Sigmoid colon (tissue), 7 donors: ENCODE measurements around the gene SPATA6. TPM values are rescaled to one million over a fixed set of nuclear protein-coding genes. Genes with fewer than 3 reads are reported as not detected.
A peak's percentile ranks its signal among the peaks of the same experiment; 100 is the strongest.
"Not testable (repeated sequence)": the region's sequence is repeated elsewhere in the genome, so short reads cannot be mapped to it uniquely, and the experiment has no call there.

Experiments
- DNase-seq: peaks from one replicate; pipeline ENCODE4 v3.0.0-alpha.2; 2019
- H3K27ac ChIP-seq, 4 donors: fragments of 200-600 bp; sonication (generic); one replicate each; pipeline ENCODE4 v1.5.1; 2016 to 2019; ENCODE audit warnings: mild to moderate bottlenecking in 1 of 4
- H3K27me3 ChIP-seq, 3 donors: fragments of 200-600 bp; sonication (generic); one replicate each; pipeline ENCODE4 v1.5.1; 2019; ENCODE audit warnings: mild to moderate bottlenecking in 1 of 3
- H3K36me3 ChIP-seq, 4 donors: fragments of 200-600 bp; sonication (generic); one replicate each; pipeline ENCODE4 v1.5.1; 2016 to 2019
- H3K4me1 ChIP-seq, 4 donors: fragments of 200-600 bp; sonication (generic); one replicate each; pipeline ENCODE4 v1.5.1; 2017 to 2019
- H3K4me3 ChIP-seq, 4 donors: fragments of 200-600 bp; sonication (generic); one replicate each; pipeline ENCODE4 v1.5.1; 2017 to 2019; ENCODE audit warnings: mild to moderate bottlenecking in 2 of 4, moderate library complexity in 1 of 4
- H3K9me3 ChIP-seq, 4 donors: fragments of 200-600 bp in 3 of 4; sonication (generic) in 3 of 4; one replicate each; pipeline versions ENCODE4 v1.5.1 to v1.6.1; 2013 to 2019
- EP300 ChIP-seq, 4 donors: sonication (generic); formaldehyde crosslinking; IDR thresholded peaks; one replicate each; pipeline ENCODE4 v1.6.1; 2017; ENCODE audit warnings: antibody characterized with exemption in 4 of 4
- POLR2A ChIP-seq, 2 donors: fragments of 450-650 bp; IDR thresholded peaks; one replicate each; pipeline ENCODE4 v1.6.1; 2016; ENCODE audit warnings: antibody characterized with exemption in 2 of 2, mild to moderate bottlenecking in 2 of 2, moderate library complexity in 2 of 2
- POLR2AphosphoS5 ChIP-seq, 4 donors: sonication (generic); formaldehyde crosslinking; IDR thresholded peaks; one replicate each; pipeline ENCODE4 v1.6.1; 2017; ENCODE audit warnings: antibody characterized with exemption in 4 of 4
- WGBS, 2 donors: extraction: QIAGEN DNeasy Blood & Tissue Kit; methylation state at CpG; one replicate each; pipeline ENCODE4 v1.1.7; 2013; 5-methylcytosine and 5-hydroxymethylcytosine counted together
- intact Hi-C: fragments of 100-400 bp; cut with DNase I; formaldehyde crosslinking; loops from one replicate; pipeline ENCODE4 v1.15.1; 2023
- polyA plus RNA-seq, 3 donors: library from polyadenylated mRNA; stranded (reverse); fragments of 200-250 nt; gene quantifications; one replicate each; pipeline ENCODE4 v1.2.3, GENCODE V29; 2013
- total RNA-seq, 4 donors: library from RNA; depleted of rRNA; stranded (reverse); fragments of >200 nt; gene quantifications; one replicate each; pipeline ENCODE4 v1.1.0, GENCODE V29; 2016
- TF ChIP-seq, protein P1 (sequence below), 4 experiments: fragments of 450-650 bp in 3 of 4; fragments of 200-600 bp in 1 of 4; IDR thresholded peaks; one replicate each; pipeline ENCODE4 v1.5.1; 2016 to 2019; ENCODE audit warnings: antibody characterized with exemption in 4 of 4, mild to moderate bottlenecking in 3 of 4, moderate library complexity in 2 of 4
- donor health status: healthy with polysubstance abuse.
- donor health status: Bipolar disorder and iron deficiency.
- donor health status: healthy.

SPATA6 gene
- total and polyA plus RNA-seq, 7 donors, result 3.7 to 31.4 (median 17.6) TPM

DNA sequence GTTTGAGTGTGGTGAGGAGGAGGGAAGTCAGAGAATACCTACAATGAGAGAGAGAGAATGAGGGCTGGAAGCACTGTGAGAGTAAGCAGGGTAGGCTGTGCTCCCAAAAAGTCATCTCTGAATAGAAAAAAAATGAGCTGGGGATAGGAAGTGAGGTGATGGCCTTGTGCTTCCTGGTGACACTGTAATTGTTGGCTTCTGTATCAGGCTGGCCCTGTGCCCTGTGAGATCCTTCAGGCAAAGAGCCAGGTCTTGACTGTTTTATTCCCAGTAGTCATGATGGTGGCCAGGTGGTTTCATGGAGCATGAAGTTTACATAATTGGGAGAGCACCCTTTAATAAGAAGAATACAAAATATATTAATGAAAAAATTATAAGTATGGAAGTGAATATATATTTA lies 20.4 kb upstream of the SPATA6 start:
- H3K4me1 ChIP-seq, result peaks cover 0 to 29% (median 14%) of the 10 kb centered on the region in 4 donors
- intact Hi-C loops, result no loop called here
- H3K36me3 ChIP-seq, result no peaks in the 10 kb centered on the region
- TF ChIP-seq POLR2AphosphoS5 (IDR thresholded peaks at IDR 0.05), result peak in 1 of 4 donors; percentile 57
- TF ChIP-seq, protein P1, sequence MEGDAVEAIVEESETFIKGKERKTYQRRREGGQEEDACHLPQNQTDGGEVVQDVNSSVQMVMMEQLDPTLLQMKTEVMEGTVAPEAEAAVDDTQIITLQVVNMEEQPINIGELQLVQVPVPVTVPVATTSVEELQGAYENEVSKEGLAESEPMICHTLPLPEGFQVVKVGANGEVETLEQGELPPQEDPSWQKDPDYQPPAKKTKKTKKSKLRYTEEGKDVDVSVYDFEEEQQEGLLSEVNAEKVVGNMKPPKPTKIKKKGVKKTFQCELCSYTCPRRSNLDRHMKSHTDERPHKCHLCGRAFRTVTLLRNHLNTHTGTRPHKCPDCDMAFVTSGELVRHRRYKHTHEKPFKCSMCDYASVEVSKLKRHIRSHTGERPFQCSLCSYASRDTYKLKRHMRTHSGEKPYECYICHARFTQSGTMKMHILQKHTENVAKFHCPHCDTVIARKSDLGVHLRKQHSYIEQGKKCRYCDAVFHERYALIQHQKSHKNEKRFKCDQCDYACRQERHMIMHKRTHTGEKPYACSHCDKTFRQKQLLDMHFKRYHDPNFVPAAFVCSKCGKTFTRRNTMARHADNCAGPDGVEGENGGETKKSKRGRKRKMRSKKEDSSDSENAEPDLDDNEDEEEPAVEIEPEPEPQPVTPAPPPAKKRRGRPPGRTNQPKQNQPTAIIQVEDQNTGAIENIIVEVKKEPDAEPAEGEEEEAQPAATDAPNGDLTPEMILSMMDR (IDR thresholded peaks at IDR 0.05), result no peak
- H3K9me3 ChIP-seq, result no peaks in the 10 kb centered on the region
- no peak overlapping the region for H3K4me3 ChIP-seq
- no peak overlapping the region for H3K27ac ChIP-seq
- DNase-seq, result no peak
- H3K27me3 ChIP-seq, result no peaks in the 10 kb centered on the region

GRCh38 chr1:48488721-48489120 lies 16.7 kb upstream of the SPATA6 start:
- H3K4me3 ChIP-seq, result no peak overlapping the region
- TF ChIP-seq POLR2AphosphoS5 (IDR thresholded peaks at IDR 0.05) (no peak), POLR2A (IDR thresholded peaks at IDR 0.05) (no peak), EP300 (IDR thresholded peaks at IDR 0.05) (no peak)
- TF ChIP-seq, protein P1 (IDR thresholded peaks at IDR 0.05), result no peak
- no peak for DNase-seq
- 63 to 90% methylated on average over 2 of the region's 2 CpGs for WGBS, 2 donors
- H3K27ac ChIP-seq, result no peak overlapping the region
- H3K4me1 ChIP-seq, result peaks cover 0 to 18% (median 3%) of the 10 kb centered on the region in 4 donors
- no peaks in the 10 kb centered on the region for H3K9me3 ChIP-seq
- H3K36me3 ChIP-seq, result no peaks in the 10 kb centered on the region
- no peaks in the 10 kb centered on the region for H3K27me3 ChIP-seq
- intact Hi-C loops, result no loop called here

DNA sequence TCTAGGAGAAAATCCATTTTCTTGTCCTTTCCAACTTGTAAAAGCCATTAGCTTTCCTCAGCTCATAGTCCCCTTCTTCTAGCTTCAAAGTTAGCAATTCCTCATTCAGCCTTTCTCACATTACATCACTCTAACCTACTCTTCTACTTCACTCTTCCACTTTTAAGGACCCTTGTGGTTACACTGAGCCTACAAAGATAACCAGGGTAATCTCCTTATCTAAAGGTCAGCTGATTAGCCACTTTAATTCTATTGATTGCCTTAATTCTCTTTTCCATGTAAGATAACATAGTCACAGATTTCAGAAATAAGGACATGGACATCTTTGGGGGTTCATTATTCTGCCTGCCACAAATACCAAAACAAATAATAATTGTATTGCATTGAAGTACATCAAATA lies 8.5 kb upstream of the SPATA6 start:
- Histone ChIP-seq H3K4me1 (no peaks in the 10 kb centered on the region), H3K9me3 (no peaks in the 10 kb centered on the region), H3K4me3 (no peak overlapping the region), H3K27me3 (no peaks in the 10 kb centered on the region), H3K27ac (no peak overlapping the region), H3K36me3 (no peaks in the 10 kb centered on the region)
- intact Hi-C loops, result no loop called here
- no peak for TF ChIP-seq POLR2A (IDR thresholded peaks at IDR 0.05)
- DNase-seq, result no peak

GRCh38 chr1:48480023-48480422 lies 8.0 kb upstream of the SPATA6 start:
- H3K4me1 ChIP-seq, H3K27ac ChIP-seq, H3K27me3 ChIP-seq, intact Hi-C loops, H3K9me3 ChIP-seq, DNase-seq, H3K4me3 ChIP-seq, H3K36me3 ChIP-seq: not testable (repeated sequence)
- WGBS, 2 donors, result 48 to 80% methylated on average over 2 of the region's 4 CpGs

DNA sequence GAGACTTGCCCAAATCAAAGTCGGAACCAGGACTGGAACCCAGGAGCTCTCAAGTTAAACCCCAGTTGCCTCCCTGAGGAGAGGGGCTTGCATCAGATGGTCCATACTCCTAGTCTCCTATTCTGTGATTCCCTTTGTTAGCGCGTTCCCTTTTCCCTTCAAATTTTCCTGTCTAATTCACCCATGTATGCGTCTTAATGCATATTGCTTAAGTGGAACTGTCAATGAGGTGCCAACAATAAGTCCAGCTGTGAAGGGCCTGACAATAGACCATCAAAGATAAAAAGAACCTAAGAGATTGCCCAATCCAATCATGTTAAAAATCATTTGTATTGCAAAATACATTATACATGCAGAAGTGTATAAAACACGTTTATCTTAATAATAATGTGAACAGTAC lies 634 bp upstream of the SPATA6 start:
- no peaks in the 10 kb centered on the region for H3K27me3 ChIP-seq
- peaks cover 0 to 29% (median 22%) of the 10 kb centered on the region in 4 donors for H3K4me1 ChIP-seq
- H3K27ac ChIP-seq, result peak overlapping the region; percentile 89 to 96 (median 96)
- intact Hi-C loops, result loop anchor here (5.0 kb wide), 1 partner anchor 300 kb away; no protein-coding TSS in a partner anchor
- H3K4me3 ChIP-seq, result peak overlapping the region; percentile 70 to 95 (median 84)
- 43 to 56% methylated on average over 5 of the region's 5 CpGs for WGBS, 2 donors
- no peak for DNase-seq
- H3K36me3 ChIP-seq, result no peaks in the 10 kb centered on the region
- no peaks in the 10 kb centered on the region for H3K9me3 ChIP-seq
- TF ChIP-seq EP300 (IDR thresholded peaks at IDR 0.05), result no peak
- TF ChIP-seq, protein P1 (IDR thresholded peaks at IDR 0.05), result no peak
- TF ChIP-seq POLR2AphosphoS5 (IDR thresholded peaks at IDR 0.05), result no peak
- no peak for TF ChIP-seq POLR2A (IDR thresholded peaks at IDR 0.05)

GRCh38 chr1:48470950-48471690 lies 884 bp downstream of the SPATA6 start:
- Histone ChIP-seq H3K4me3 (peak overlapping the region; percentile 70 to 95 (median 84)), H3K27me3 (no peaks in the 10 kb centered on the region), H3K9me3 (no peaks in the 10 kb centered on the region), H3K36me3 (no peaks in the 10 kb centered on the region), H3K27ac (peak overlapping the region; percentile 89 to 96 (median 96)), H3K4me1 (peaks cover 0 to 29% (median 22%) of the 10 kb centered on the region in 4 donors)
- intact Hi-C loops, result loop anchor here (5.0 kb wide), 1 partner anchor 301 kb away; no protein-coding TSS in a partner anchor
- TF ChIP-seq EP300 (IDR thresholded peaks at IDR 0.05) (no peak), POLR2AphosphoS5 (IDR thresholded peaks at IDR 0.05) (no peak), POLR2A (IDR thresholded peaks at IDR 0.05) (no peak)
- TF ChIP-seq, protein P1 (IDR thresholded peaks at IDR 0.05), result no peak
- peak; percentile 75 for DNase-seq
- WGBS, 2 donors, result 22 to 24% methylated on average over 17 of the region's 17 CpGs
